CD4-positive, alpha-beta T cell (primary cell): ENCODE measurements around the gene UPF3A. TPM values are rescaled to one million over a fixed set of nuclear protein-coding genes. Genes with fewer than 3 reads are reported as not detected.

Experiments used
- ATAC-seq: fragments of 200-7000 bp; cut with Tn5 transposase; one replicate; pipeline ENCODE4 v1.10.0; 2022; ENCODE audit warnings: mild to moderate bottlenecking; ENCODE audit not compliant: poor library complexity
- CTCF ChIA-PET: fragments of 350-600 bp; sonication (Branson Sonifier 250); formaldehyde crosslinking; loops from one replicate; lab custom pipeline; 2021; ENCODE audit warnings: antibody characterized with exemption, inconsistent platforms; lab: Charles Lee
- POLR2A ChIA-PET: fragments of 350-600 bp; sonication (Branson Sonifier 250); formaldehyde crosslinking; loops from one replicate; lab custom pipeline; 2021; ENCODE audit warnings: antibody characterized with exemption, inconsistent platforms; lab: Charles Lee
- DNase-seq, 14 experiments: peaks; one replicate each; pipeline ENCODE4 v3.0.0-alpha.2; 2013 to 2020; ENCODE audit warnings: mixed read lengths in 2 of 14
- H3K27ac ChIP-seq, 2 donors: one replicate each; pipeline versions ENCODE4 v1.5.1 to v1.7.0; 2013; ENCODE audit warnings: low read length in 2 of 2, low read depth in 1 of 2, mild to moderate bottlenecking in 1 of 2
- H3K27me3 ChIP-seq, 2 experiments: 1 replicate in 1 of 2; 2 replicates in 1 of 2; pipeline versions ENCODE4 v1.6.1 to v1.7.0; 2013; ENCODE audit warnings: low read length in 2 of 2, control low read depth in 1 of 2, mild to moderate bottlenecking in 1 of 2, moderate library complexity in 1 of 2; ENCODE audit not compliant: insufficient read depth in 2 of 2, control insufficient read depth in 1 of 2
- H3K36me3 ChIP-seq: one replicate; pipeline ENCODE4 v1.6.1; 2013; ENCODE audit warnings: low read length, control low read depth; ENCODE audit not compliant: insufficient read depth
- H3K4me1 ChIP-seq: one replicate; pipeline ENCODE4 v1.6.1; 2013; ENCODE audit warnings: low read length, control low read depth; ENCODE audit not compliant: insufficient read depth
- H3K4me3 ChIP-seq: one replicate; pipeline ENCODE4 v1.5.1; 2013; ENCODE audit warnings: mild to moderate bottlenecking, low read length, moderate library complexity
- H3K9me3 ChIP-seq, 2 experiments: 1 replicate in 1 of 2; 2 replicates in 1 of 2; pipeline versions ENCODE4 v1.6.1 to v1.7.0; 2013; ENCODE audit warnings: low read length in 2 of 2, mild to moderate bottlenecking in 2 of 2, control low read depth in 1 of 2, moderate library complexity in 1 of 2; ENCODE audit not compliant: control insufficient read depth in 1 of 2, insufficient read depth in 1 of 2
- H3K27ac Mint-ChIP-seq: one replicate; pipeline ENCODE4 v1.8.0; 2020; ENCODE audit warnings: mixed read lengths
- H3K27me3 Mint-ChIP-seq: one replicate; pipeline ENCODE4 v1.8.0; 2021; ENCODE audit warnings: mixed read lengths
- H3K36me3 Mint-ChIP-seq: one replicate; pipeline ENCODE4 v1.8.0; 2021; ENCODE audit warnings: low read depth, mixed read lengths
- H3K4me1 Mint-ChIP-seq: one replicate; pipeline ENCODE4 v1.8.0; 2021; ENCODE audit warnings: low read depth, mixed read lengths
- H3K4me3 Mint-ChIP-seq: one replicate; pipeline ENCODE4 v1.8.0; 2020; ENCODE audit warnings: mild to moderate bottlenecking, mixed read lengths
- H3K9me3 Mint-ChIP-seq: one replicate; pipeline ENCODE4 v1.8.0; 2020; ENCODE audit warnings: mixed read lengths
- CTCF ChIP-seq: fragments of 200-600 bp; IDR thresholded peaks from one replicate; pipeline ENCODE4 v1.8.0; 2022; ENCODE audit warnings: antibody characterized with exemption, mild to moderate bottlenecking
- intact Hi-C, 2 experiments: fragments of 100-400 bp; cut with DNase I in 1 of 2; cut with micrococcal nuclease in 1 of 2; formaldehyde crosslinking; loops; one replicate each; pipeline versions ENCODE4 v1.15.1 to v1.9.0; 2023 to 2025; cut with DNase I, micrococcal nuclease
- total RNA-seq, 174 experiments: library from RNA in 2 of 174; stranded (reverse) in 2 of 174; gene quantifications; one replicate each; pipeline ENCODE4 v1.2.3 and lab custom pipeline; 2021 to 2026

UPF3A gene
- total RNA-seq, 2 experiments from 2014 or later: 31.8 TPM

- Histone ChIP-seq H3K27me3 (no peaks in the 10 kb centered on the region), H3K36me3 (no peaks in the 10 kb centered on the region), H3K9me3 (no peaks in the 10 kb centered on the region), H3K4me1 (peaks cover 29% of the 10 kb centered on the region), H3K27ac (peak overlapping the region in 1 of 2 donors; percentile 63), H3K4me3 (peak overlapping the region; percentile 55)
- no peak for TF ChIP-seq CTCF
- H3K4me1 Mint-ChIP-seq: peaks cover 32% of the 10 kb centered on the region
- no peaks in the 10 kb centered on the region for H3K27me3 Mint-ChIP-seq
- H3K27ac Mint-ChIP-seq: peak overlapping the region; percentile 84
- peak overlapping the region; percentile 91 for H3K4me3 Mint-ChIP-seq
- no peaks in the 10 kb centered on the region for H3K9me3 Mint-ChIP-seq
- intact Hi-C loops: no loop called here
- no peaks in the 10 kb centered on the region for H3K36me3 Mint-ChIP-seq
- ChIA-PET CTCF (interaction anchor here (0.7 kb wide), 2 partner anchors 13 to 235 kb away, joined by 3 read pairs; no protein-coding TSS in a partner anchor), POLR2A (interaction anchor here (1.1 to 2.2 kb wide), 3 partner anchors 24 to 57 kb away, joined by 3 to 15 read pairs (median 3); partner anchors contain the start of gene UPF3A)
- DNase-seq (peak in 6 of 14 experiments; percentile 2 to 25 (median 7)), ATAC-seq (no peak)
Observed at GRCh38 chr13:114313061-114313860, 31.9 kb downstream of the UPF3A start.

- Histone ChIP-seq H3K4me1 (peaks cover 32% of the 10 kb centered on the region), H3K27ac (peak within 1 kb of the TSS; percentile 63 to 64), H3K9me3 (no peaks in the 10 kb centered on the region), H3K27me3 (no peaks in the 10 kb centered on the region), H3K36me3 (no peaks in the 10 kb centered on the region), H3K4me3 (peak within 1 kb of the TSS; percentile 55)
- Mint-ChIP-seq H3K27ac (peak within 1 kb of the TSS; percentile 84), H3K4me3 (peak within 1 kb of the TSS; percentile 91), H3K4me1 (peaks cover 43% of the 10 kb centered on the region), H3K36me3 (peaks cover 2% of the 10 kb centered on the region), H3K27me3 (no peaks in the 10 kb centered on the region), H3K9me3 (no peaks in the 10 kb centered on the region)
- ATAC-seq: peak; percentile 85
- peak; percentile 77 to 96 (median 88) for DNase-seq
- TF ChIP-seq CTCF: no peak
- POLR2A ChIA-PET: interaction anchor here (1.1 to 2.2 kb wide), 3 partner anchors 25 to 58 kb away, joined by 3 to 15 read pairs (median 3); partner anchors contain the start of gene UPF3A
- CTCF ChIA-PET: interaction anchor here (0.8 kb wide), 1 partner anchor 11 kb away, joined by 3 read pairs; no protein-coding TSS in a partner anchor
- intact Hi-C loops: loop anchor here (1.0 to 2.0 kb wide), 2 partner anchors 32 to 33 kb away; partner anchors contain the start of gene UPF3A (in 1 of the 2)
Observed at GRCh38 chr13:114314074-114314912, 32.9 kb downstream of the UPF3A start, which contains the start of gene CHAMP1. CHAMP1 (plus strand) TSS chr13:114314503; CDS start chr13:114323843, 9,340 bp downstream.
